Stimulated activated effector memory CD8-positive, alpha-beta T cell treated with anti-CD3 and anti-CD28 coated beads, Interleukin-12 subunit alpha, Interleukin-12 subunit beta, amount 100 ng/mL, for 72 hours (primary cell): ENCODE data around the gene RBM20.

Source experiments
- ATAC-seq: fragments of 150-1000 bp; cut with Tn5 transposase; 2 replicates; pipeline ENCODE4 v1.10.0; 2021
- DNase-seq, 2 donors: peaks; one replicate each; pipeline ENCODE4 v3.0.0; 2021 to 2022; ENCODE audit warnings: low spot score in 2 of 2
- H3K27ac Mint-ChIP-seq: one replicate; pipeline ENCODE4 v1.8.0; 2022; ENCODE audit warnings: mild to moderate bottlenecking, mixed read lengths
- H3K36me3 Mint-ChIP-seq: one replicate; pipeline ENCODE4 v1.8.0; 2022; ENCODE audit warnings: mild to moderate bottlenecking, mixed read lengths
- H3K4me1 Mint-ChIP-seq: one replicate; pipeline ENCODE4 v1.8.0; 2022; ENCODE audit warnings: mixed read lengths
- H3K4me3 Mint-ChIP-seq: one replicate; pipeline ENCODE4 v1.8.0; 2022; ENCODE audit warnings: mild to moderate bottlenecking, mixed read lengths
- H3K9me3 Mint-ChIP-seq: one replicate; pipeline ENCODE4 v1.8.0; 2022; ENCODE audit warnings: mixed read lengths

Gene RBM20

DNA sequence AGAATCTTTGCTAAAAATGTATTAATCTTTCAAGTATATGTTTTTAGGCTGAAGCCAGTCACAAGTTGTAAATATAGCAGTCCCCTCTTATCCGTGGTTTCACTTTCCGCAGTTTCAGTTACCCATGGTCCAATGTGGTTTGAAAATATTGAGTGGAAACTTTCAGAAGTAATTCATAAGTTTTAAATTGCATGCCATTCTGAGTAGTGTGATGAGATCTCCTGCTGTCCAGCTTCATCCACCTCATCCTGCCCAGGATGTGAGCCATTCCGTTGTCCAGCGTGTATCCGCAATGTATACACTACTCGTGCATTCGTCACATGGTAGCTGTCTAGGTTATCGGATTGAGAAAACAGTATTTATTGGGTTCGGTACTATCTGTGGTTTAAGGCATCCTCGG lies 239.8 kb downstream of the RBM20 start:
- peak; percentile 68 for ATAC-seq
- Mint-ChIP-seq H3K4me3 (peak overlapping the region; percentile 68), H3K27ac (peak overlapping the region; percentile 60), H3K36me3 (peaks cover 82% of the 10 kb centered on the region), H3K9me3 (no peaks in the 10 kb centered on the region), H3K4me1 (peaks cover 45% of the 10 kb centered on the region)
- no peak for DNase-seq

DNA sequence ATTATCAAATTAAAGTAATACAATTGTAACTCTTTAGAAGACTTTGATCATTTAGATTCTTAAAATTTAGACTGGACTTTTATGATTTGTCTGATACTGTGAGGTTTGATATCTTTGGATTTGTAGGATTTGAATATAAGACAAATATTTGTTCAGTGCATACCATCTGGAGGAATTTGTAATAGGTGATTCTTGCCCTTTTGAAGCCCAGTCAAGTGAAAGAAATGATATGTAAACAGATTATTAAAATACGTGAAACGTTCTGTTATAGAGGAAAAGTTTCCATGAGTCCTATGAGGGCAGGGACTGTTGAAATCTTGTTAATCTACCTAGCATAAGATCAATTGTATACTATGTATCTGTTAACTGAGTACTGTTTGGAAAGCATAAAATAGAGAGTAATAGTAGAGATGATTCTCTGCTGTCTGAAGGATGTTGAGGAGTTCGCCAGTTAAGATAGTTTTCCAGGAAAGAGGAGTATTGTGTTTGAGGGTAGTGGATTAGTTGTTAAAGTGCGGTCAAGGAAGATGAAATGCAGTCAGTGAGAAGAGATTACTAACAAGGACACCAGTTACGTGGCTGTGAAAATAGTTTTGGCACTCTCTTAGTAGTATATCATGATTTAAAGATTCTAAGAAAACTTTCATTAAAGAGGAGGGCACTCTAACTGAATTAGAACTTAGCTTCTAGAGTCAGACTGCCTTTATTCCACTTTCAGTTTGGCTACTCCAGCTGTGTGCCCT lies 242.0 kb downstream of the RBM20 start:
- DNase-seq = no peak
- peaks cover 90% of the 10 kb centered on the region for H3K36me3 Mint-ChIP-seq
- peaks cover 34% of the 10 kb centered on the region for H3K4me1 Mint-ChIP-seq
- no peaks in the 10 kb centered on the region for H3K9me3 Mint-ChIP-seq
- H3K4me3 Mint-ChIP-seq = peak overlapping the region; percentile 14
- ATAC-seq = peak; percentile 82
- peak overlapping the region; percentile 2 for H3K27ac Mint-ChIP-seq

DNA sequence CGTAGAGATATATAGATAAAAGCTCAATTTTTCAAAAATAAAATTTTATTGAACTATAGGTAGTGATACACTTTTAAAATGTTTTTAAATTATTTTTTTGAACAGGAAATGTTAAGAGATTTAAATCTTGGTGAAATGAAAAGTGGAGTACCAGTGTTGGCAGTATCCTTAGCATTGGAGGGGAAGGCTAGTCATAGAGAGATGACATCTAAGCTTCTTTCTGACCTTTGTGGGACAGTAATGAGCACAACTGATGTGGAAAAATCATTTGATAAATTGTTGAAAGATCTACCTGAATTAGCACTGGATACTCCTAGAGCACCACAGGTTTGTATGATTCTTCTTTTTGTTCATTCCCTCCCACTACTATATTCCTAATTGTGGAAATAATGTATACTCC lies 243.4 kb downstream of the RBM20 start:
- Mint-ChIP-seq H3K9me3 (no peaks in the 10 kb centered on the region), H3K27ac (no peak overlapping the region), H3K4me1 (peaks cover 31% of the 10 kb centered on the region), H3K36me3 (peaks cover 90% of the 10 kb centered on the region), H3K4me3 (no peak overlapping the region)
- ATAC-seq (peak; percentile 55), DNase-seq (no peak)
